GM21825 (cell line): ENCODE results near the gene GNAT1.

Experiments used
- ATAC-seq: cut with Tn5 transposase; IDR thresholded peaks from one replicate; pipeline ENCODE4 v1.9.1; 2021; ENCODE audit warnings: mild to moderate bottlenecking, moderate library complexity; ENCODE audit not compliant: unreplicated experiment

GNAT1 gene

DNA sequence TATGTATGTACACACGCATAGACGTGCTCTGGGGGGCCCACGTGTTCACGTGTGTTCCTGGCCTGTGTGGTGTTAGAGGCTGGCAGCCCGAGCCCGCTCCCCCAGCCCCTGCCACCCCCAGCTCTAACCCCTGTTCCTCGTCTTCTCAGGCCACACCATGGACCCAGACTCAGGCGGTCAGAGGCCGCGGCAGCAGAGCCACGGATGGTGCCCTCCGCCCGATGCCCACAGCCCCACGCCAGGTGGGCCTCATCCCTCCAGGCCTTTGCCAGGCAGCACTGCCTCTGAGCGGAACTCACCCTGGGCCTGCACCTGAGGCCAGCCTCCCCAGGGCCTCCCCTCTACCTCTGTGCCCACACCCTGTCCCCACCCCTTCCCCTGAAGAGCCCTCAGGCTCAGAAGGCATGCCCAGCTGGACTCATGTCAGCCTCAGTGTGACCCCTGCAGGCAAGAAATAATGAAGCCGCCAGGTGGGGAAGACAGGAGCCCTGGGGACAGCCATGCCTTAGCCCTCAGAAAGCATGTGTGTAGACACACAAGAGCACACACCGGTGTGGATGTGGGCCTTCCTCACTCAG, 16.4 kb upstream of the GNAT1 start:
- no peak for ATAC-seq

GRCh38 chr3:50177346-50177745, 14.1 kb upstream of the GNAT1 start:
- no peak for ATAC-seq

DNA sequence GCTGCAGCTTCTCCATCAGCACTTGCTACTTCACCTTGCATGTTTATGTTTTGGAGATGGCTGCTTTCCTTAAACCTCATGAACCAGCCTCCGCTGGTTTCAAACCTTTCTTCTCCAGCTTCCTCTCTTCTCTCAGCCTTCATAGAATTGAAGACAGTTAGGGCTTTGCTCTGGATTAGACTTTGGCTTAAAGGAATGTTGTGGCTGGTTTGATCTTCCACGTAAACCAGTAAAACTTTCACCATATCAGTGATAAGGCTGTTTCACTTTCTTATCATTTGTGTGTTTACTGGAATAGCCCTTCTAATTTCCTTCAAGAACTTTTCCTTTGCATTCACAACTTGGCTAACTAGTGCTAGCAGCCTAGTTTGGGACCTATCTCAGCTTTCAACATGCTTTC, 11.7 kb upstream of the GNAT1 start:
- ATAC-seq, result no peak

GRCh38 chr3:50181985-50182384, 9.4 kb upstream of the GNAT1 start:
- ATAC-seq, result no peak

DNA sequence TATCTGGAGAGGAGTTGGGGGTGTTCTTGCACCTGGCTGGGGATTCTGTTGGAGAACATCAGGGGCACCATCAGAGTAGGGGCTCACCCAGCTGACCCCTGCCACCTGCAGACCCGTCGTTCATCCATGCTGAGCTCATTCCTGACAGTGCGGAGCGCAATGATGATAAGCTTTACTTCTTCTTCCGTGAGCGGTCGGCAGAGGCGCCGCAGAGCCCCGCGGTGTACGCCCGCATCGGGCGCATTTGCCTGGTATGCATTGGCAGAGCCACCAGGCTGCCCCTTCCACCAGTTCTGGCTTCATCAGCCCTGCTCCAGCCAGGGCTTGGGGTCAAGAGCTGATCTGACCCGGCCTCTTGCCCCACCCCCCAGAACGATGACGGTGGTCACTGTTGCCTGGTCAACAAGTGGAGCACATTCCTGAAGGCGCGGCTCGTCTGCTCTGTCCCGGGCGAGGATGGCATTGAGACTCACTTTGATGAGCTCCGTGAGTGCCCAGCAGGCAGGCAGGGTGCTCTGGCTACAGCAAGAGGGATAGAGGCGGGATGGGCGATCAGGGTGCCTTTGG, 8.8 kb upstream of the GNAT1 start:
- ATAC-seq, result no peak

DNA sequence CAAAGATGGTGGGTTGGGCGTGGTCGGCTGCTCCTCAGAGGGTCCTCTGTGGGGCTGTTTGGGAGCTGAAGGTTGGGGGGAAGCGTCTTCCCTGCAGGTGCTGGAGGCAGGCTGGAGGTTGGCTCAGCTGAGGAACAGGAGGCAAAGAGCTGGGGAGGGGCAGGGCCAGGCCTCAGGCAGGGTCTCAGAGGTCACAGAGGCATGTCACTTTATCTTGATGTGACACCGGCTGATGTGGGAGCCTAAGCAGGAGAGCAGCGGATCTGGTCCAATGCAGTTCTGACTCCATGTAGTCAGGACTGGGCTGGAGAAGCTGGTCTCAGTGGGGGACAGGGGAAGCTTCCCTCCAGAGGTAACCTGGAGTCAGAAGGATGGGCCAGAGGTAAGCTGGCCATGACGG, 7.7 kb upstream of the GNAT1 start:
- ATAC-seq, result no peak

GRCh38 chr3:50184242-50184978, 7.0 kb upstream of the GNAT1 start:
- no peak for ATAC-seq

GRCh38 chr3:50185230-50185629, 6.2 kb upstream of the GNAT1 start:
- no peak for ATAC-seq

DNA sequence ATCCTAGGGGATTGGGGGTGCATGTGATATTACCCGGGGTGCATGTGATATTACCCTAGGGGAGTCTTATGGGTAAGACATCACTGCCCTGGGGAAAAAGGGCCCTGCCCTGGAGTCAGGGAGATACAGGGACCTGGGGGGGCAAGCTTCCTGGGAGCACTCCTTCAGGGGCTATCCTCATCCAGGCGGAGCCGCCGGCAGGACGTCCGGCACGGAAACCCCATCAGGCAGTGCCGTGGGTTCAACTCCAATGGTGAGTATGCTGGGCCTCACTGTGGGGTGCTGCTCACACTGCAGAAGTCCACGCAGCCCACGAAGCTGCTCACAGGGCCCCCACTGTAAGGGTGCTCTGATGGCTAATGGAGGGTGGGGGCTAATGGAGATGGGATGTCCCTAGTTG, 5.3 kb upstream of the GNAT1 start:
- no peak for ATAC-seq

GRCh38 chr3:50187750-50188149, 3.7 kb upstream of the GNAT1 start:
- no peak for ATAC-seq

GRCh38 chr3:50189274-50189673, 2.1 kb upstream of the GNAT1 start:
- ATAC-seq, result no peak

DNA sequence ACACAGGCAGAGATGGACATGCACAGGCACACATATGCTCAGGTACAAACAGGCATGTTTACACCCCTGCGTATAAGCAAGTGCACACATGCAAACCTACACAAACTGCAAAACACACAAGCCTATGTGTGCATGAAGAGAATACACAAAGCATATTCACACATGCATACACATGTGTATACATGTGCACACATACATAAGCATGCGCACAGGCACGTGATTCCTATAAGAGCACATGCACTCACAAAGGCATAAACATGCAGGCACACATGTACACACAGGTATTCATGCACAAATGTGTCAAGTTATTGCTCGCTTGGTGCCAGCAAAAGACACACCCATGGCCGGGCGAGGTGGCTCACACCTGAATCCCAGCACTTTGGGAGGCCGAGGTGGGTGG, 1.4 kb upstream of the GNAT1 start:
- ATAC-seq, result no peak

DNA sequence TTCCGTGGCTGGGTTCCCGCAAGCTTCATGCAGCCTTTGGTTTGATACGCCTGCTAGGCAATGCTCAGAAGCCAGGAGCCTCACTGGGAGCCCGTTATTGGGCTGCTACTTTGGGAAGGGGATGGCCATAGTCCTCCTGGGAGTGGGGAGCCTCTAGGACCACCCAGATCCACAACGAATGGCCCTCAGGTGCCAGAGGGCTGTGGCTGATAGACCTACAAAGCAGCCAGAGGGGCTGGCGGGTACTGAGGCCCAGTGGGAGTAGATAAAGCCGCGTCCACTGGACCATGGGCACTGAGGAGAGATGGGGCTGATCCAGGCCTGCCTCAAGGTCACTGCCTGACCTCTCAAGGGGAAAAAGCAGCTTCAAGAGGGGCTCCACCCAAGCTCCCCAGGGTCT, 714 bp downstream of the GNAT1 start:
- no peak for ATAC-seq

DNA sequence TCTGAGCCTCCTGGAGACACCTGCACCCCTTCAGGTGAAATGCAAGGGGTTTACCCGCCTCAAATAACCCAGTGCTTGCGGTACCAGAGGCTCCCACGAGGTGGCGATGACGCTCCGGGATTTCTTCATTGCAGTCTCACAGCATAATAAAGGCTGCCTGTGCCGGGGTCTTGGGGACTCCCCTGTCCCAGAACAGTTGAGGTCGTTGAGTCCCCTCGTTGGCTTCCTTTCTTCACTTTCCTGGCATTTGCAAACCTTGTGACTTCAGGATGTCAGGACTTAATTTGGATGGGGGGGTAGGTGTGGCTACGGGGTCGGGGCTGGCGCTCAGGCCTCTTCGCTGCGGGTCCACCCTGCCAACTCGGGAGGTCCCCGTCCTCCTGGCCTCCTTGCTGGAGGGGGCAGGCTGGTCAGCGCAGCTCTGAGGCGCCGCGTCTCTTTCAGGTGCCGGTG, 1.3 kb downstream of the GNAT1 start:
- no peak for ATAC-seq

GRCh38 chr3:50193286-50193685, 1.9 kb downstream of the GNAT1 start:
- no peak for ATAC-seq

DNA sequence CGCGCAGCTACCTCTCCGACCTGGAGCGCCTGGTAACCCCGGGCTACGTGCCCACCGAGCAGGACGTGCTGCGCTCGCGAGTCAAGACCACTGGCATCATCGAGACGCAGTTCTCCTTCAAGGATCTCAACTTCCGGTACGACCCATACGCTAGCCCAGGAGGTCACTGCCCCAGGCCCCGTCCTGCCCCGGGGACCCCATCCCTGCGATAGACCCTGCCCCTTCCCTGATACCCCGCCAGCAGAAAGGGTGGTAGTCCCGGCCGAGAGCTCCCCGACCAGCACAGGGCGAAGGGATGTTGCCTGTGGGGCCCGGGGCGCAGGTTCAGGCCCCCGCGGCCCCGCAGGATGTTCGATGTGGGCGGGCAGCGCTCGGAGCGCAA, 2.3 kb downstream of the GNAT1 start:
- ATAC-seq, result no peak

DNA sequence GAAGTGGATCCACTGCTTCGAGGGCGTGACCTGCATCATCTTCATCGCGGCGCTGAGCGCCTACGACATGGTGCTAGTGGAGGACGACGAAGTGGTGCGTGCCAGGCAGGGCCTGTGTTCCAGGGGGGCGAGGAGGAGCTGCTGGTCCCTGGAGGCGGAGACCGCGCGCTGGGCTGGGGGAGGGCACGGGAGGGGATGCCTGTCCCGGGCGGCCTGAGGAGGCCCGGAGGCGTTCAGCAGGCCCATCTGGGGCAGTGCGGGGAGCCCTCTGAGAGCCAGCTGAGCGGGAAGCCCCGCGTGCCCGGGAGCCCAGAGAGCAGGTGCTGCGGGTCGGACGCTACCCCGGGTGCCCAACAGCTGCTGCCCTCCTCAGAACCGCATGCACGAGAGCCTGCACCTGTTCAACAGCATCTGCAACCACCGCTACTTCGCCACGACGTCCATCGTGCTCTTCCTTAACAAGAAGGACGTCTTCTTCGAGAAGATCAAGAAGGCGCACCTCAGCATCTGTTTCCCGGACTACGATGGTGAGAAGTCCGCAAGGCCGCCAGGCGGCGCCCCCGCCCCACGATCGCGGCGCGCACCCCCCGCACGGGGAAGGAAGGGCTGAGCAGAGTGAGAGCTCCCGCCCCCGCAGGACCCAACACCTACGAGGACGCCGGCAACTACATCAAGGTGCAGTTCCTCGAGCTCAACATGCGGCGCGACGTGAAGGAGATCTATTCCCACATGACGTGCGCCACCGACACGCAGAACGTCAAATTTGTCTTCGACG, 2.9 kb downstream of the GNAT1 start:
- ATAC-seq, result no peak

DNA sequence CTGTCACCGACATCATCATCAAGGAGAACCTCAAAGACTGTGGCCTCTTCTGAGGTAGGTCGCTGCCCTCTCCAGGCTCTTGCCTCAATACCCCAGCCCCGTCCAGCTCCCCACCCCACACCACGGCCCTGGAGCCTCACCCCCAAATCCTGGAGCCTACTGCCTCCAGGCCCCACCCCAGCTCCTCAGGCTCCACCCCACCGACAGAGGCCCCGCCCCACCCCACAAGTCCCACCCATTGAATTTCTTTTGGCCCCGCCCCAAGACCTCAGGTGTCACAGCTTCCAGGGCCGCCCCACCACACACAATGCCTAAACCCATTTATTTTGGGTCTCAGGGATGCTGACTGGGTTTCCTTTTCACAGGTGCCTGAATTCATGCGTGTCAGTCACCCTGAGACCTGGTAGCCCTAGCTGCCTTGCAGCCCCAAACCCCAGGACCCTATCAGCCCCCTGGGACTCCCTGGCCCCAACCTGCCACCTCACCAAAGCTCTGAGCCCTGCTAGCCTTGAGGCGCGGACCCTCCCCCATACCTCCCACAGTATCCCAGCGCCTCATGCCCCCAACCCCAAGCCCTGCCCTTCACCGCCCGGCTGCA, 3.6 kb downstream of the GNAT1 start:
- no peak for ATAC-seq

GRCh38 chr3:50195501-50196252, 4.3 kb downstream of the GNAT1 start:
- ATAC-seq, result no peak

- ATAC-seq, result no peak
These were observed 4.9 kb downstream of the GNAT1 start for GRCh38 chr3:50196253-50196801.
